SK-N-SH (cell line): Measurements from ENCODE around the gene RABGGTA.

ENCODE experiments used
- FOSL2 ChIP-seq: IDR thresholded peaks from 2 replicates; pipeline ENCODE4 v1.4.0; 2012; ENCODE audit warnings: low read depth, mild to moderate bottlenecking, moderate library complexity, borderline replicate concordance
- GATA2 ChIP-seq: sonication (generic); formaldehyde crosslinking; IDR thresholded peaks from 2 replicates; pipeline ENCODE4 v1.5.0; 2020; ENCODE audit warnings: mild to moderate bottlenecking, missing genetic modification reagents
- POLR2AphosphoS5 ChIP-seq: IDR thresholded peaks from 2 replicates; pipeline ENCODE4 v1.6.1; 2012; ENCODE audit warnings: low read depth, low read length
- RAD21 ChIP-seq: IDR thresholded peaks from 2 replicates; pipeline ENCODE4 v1.6.1; 2012; ENCODE audit warnings: mild to moderate bottlenecking, low read length
- REST ChIP-seq: IDR thresholded peaks from 2 replicates; pipeline ENCODE4 v1.6.1; 2012; ENCODE audit warnings: mild to moderate bottlenecking, low read depth, low read length, moderate library complexity
- RFX5 ChIP-seq: IDR thresholded peaks from 2 replicates; pipeline ENCODE4 v1.6.1; 2012; ENCODE audit warnings: mild to moderate bottlenecking, improper control_type of control experiment, low read length
- SMC3 ChIP-seq: IDR thresholded peaks from 2 replicates; pipeline ENCODE4 v1.6.1; 2012; ENCODE audit warnings: low read depth, low read length, improper control_type of control experiment
- TAF1 ChIP-seq: IDR thresholded peaks from 2 replicates; pipeline ENCODE4 v1.6.1; 2012; ENCODE audit warnings: low read depth, mild to moderate bottlenecking, low read length, moderate library complexity, borderline replicate concordance
- TEAD4 ChIP-seq: IDR thresholded peaks from 2 replicates; pipeline ENCODE4 v1.4.0; 2012; ENCODE audit warnings: mild to moderate bottlenecking, borderline replicate concordance; ENCODE audit not compliant: insufficient read depth
- USF2 ChIP-seq: fragments of 150-350 bp; IDR thresholded peaks from 2 replicates; pipeline ENCODE4 v1.6.1; 2017; ENCODE audit warnings: antibody characterized with exemption, low read length, low read depth, borderline replicate concordance
- TF ChIP-seq, protein P1 (sequence below): fragments of 200-600 bp; sonication (generic); IDR thresholded peaks from 2 replicates; pipeline ENCODE4 v1.6.1; 2017; ENCODE audit warnings: antibody characterized with exemption, mild to moderate bottlenecking, moderate library complexity
- TF ChIP-seq, protein P2 (sequence below): fragments of 150-350 bp; IDR thresholded peaks from 2 replicates; pipeline ENCODE4 v1.6.1; 2016; ENCODE audit warnings: mild to moderate bottlenecking, low read depth, low read length
- TF ChIP-seq, protein P3 (sequence below): IDR thresholded peaks from 2 replicates; pipeline ENCODE4 v1.4.0; 2012; ENCODE audit warnings: low read depth

DNA sequence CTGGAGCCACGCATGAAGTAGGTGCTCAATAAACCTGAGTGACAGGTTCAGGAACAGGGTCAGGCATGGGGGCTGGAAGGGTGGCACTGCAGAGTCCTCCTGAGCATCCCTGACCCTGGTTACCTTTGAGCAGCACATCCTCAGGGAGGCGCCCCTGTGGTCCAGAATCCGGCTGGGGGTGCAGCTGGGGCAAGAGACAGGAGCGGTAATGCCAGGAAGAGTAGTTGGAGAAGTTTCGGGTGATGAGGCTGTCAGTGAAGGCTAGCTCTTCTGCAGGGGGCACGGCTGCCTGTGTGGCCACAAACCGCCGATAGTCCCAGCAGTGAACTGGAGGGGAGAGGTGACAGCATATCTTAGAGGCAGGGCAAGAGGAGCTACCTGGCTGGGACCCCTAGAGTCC is 2.0 kb downstream of the RABGGTA start:
- TF ChIP-seq RFX5 (no peak), TEAD4 (no peak), SMC3 (no peak), RAD21 (no peak), REST (no peak), TAF1 (no peak), POLR2AphosphoS5 (no peak), GATA2 (CRISPR knock-in tag) (no peak), FOSL2 (no peak), USF2 (no peak)
- TF ChIP-seq, protein P1, sequence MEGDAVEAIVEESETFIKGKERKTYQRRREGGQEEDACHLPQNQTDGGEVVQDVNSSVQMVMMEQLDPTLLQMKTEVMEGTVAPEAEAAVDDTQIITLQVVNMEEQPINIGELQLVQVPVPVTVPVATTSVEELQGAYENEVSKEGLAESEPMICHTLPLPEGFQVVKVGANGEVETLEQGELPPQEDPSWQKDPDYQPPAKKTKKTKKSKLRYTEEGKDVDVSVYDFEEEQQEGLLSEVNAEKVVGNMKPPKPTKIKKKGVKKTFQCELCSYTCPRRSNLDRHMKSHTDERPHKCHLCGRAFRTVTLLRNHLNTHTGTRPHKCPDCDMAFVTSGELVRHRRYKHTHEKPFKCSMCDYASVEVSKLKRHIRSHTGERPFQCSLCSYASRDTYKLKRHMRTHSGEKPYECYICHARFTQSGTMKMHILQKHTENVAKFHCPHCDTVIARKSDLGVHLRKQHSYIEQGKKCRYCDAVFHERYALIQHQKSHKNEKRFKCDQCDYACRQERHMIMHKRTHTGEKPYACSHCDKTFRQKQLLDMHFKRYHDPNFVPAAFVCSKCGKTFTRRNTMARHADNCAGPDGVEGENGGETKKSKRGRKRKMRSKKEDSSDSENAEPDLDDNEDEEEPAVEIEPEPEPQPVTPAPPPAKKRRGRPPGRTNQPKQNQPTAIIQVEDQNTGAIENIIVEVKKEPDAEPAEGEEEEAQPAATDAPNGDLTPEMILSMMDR, result no peak
- TF ChIP-seq, protein P2, sequence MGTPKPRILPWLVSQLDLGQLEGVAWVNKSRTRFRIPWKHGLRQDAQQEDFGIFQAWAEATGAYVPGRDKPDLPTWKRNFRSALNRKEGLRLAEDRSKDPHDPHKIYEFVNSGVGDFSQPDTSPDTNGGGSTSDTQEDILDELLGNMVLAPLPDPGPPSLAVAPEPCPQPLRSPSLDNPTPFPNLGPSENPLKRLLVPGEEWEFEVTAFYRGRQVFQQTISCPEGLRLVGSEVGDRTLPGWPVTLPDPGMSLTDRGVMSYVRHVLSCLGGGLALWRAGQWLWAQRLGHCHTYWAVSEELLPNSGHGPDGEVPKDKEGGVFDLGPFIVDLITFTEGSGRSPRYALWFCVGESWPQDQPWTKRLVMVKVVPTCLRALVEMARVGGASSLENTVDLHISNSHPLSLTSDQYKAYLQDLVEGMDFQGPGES, result no peak
- TF ChIP-seq, protein P3, sequence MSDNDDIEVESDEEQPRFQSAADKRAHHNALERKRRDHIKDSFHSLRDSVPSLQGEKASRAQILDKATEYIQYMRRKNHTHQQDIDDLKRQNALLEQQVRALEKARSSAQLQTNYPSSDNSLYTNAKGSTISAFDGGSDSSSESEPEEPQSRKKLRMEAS, result no peak
